Smooth muscle cell of the brain vasculature (primary cell): ENCODE results near the gene ETF1.
A peak's percentile ranks its signal among the peaks of the same experiment; 100 is the strongest.
"Not testable (repeated sequence)": the region's sequence is repeated elsewhere in the genome, so short reads cannot be mapped to it uniquely, and the experiment has no call there.

Source experiments
- DNase-seq: peaks from one replicate; pipeline ENCODE4 v3.0.0-alpha.2; 2012; ENCODE audit warnings: low read depth, low spot score

The ETF1 gene

GRCh38 chr5:138529812-138530211, 13.2 kb downstream of the ETF1 start:
- no peak for DNase-seq

DNA sequence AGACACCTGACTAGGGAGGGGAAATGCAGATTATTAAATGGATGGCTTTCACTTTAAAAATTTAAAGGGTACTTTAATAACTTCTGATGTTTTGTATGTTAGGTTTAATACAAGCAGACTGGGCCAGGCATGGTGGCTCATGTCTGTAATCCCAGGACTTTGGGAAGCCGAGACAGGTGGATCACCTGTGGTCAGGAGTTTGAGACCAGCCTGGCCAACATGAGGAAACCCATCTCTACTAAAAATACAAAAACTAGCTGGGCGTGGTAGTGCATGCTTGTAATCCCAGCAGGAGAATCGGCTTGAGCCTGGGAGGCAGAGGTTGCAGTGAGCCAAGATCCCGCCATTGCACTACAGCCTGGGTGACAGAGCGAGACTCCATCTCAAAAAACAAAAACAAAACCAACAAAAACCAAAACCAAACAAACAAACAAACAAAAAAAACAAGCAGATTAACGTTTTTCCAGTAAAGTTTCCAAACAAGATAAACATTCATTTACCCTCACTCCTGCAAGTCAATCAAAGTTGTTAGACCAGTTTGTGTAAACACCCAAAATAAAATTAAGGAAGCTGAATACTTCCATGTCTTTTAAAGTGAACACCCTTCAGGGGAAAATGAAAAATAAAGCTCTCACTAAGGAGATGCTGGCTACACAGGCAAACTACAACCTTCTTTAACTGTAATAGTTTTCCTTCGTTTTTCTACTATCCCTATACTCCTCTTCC, 14.1 kb downstream of the ETF1 start:
- no peak for DNase-seq

DNA sequence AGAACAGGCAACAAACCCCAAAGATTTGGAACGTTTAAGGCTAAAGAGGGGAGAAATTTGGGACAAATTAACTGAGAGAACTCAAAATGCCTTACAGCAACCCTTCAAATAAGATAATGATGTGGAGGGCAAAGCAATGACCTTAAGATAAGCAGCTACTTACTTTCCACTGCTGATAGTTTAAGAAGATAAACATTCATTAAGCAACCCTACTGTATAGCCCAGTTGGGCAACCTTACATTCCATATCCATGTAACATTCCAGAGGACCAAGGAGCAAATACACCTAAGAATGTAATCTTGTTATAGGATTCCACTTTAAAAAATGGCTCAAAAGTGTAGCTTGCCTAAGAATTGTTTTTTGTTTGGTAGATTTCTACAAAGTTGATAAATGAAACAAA, 14.8 kb downstream of the ETF1 start:
- DNase-seq = no peak

- DNase-seq = no peak
Measured at GRCh38 chr5:138527170-138527569, 15.9 kb downstream of the ETF1 start.

DNA sequence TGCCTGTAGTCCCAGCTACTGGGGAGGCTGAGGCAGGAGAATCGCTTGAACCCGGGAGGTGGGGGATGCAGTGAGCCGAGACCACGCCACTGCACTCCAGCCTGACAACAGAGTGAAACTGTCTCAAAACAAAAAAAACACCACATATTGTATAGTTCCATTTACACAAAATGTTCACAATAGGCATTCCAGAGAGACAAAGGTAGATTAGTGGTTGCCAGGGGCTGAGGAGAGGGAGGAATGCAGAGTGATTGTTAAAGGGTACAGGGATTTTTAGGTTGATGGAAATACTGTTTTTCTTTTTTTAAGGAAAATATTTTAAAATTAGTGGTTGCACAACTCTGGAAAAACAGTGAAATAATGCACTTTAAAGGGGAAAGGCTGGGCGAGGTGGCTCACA, 19.6 kb downstream of the ETF1 start:
- DNase-seq = no peak

- DNase-seq = no peak
Measured at GRCh38 chr5:138520971-138521370, 22.1 kb downstream of the ETF1 start.

DNA sequence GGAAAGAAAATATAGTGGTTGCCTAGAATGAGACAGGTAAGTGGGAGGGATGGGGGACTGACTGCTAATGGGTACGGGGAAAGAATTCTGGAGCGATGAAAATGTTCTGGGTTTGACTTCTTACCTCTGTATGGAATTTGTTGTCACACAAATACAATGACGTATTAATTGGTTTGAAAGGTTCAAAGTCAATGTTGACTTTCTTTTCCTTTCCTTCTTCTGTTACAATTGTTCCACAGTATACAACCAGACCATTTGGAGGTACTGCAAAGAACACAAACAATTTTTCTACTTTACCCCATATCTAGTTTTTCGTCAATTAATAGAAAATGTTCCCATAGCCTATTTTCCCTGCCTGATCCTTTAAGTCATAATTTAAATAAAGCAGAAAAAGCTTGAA, 25.6 kb downstream of the ETF1 start:
- no peak for DNase-seq

- DNase-seq = no peak
Measured at GRCh38 chr5:138515556-138516245, 27.3 kb downstream of the ETF1 start.

DNA sequence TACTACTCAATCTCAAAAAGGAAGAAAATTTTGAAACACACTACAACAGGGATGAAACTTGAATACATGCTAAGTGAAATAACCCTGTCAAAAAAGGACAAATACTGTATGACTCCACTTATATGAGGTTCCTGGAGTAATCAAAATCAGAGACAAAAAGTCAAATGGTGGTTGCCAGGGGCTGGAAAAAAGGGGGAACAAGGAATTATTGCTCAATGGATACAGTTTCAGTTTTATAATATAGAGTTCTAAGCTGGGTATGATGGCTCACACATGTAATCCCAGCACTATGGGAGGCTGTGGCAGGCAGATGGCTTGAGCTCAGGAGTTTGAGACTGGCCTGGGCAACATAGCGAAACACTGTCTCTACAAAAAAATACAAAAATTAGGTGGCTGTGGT, 29.0 kb downstream of the ETF1 start:
- DNase-seq = no peak

DNA sequence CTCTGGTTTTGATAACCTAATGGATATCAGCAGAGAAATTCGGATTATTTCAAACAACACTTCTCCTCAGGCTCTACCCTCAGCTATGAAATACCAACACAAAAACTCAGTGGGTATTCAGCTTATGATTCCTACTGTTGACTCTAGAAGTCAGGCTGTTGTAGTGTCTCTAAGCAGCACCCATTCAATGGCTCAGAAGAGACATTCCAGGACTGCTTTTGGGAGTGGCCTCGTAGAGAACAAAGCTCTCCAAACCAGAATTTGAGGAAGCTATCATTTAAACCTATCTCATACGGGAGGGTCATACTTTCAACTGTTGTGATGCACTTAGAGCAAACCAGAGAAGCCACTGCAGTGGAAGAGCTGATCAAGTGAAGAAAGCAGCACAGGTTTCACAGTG, 34.1 kb downstream of the ETF1 start:
- DNase-seq = no peak

DNA sequence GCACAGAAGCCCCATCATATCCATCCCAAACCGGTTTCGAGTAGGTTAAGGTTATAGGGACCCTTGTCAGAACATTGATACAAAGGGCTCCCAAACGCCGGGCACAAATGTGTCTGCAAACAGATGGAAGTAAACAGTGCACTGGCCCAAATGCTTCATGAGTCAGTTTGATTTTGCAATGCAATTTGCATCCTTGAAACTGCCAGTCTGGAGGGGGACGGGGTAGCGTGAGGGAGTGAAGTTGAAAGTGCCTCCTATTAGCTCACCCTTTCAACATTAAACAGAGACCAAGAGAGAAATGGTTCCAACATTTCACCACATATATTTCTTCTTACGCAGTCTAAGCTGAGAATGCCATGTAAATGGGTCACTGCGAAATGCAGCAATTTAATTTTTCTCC, 35.6 kb downstream of the ETF1 start:
- DNase-seq = not testable (repeated sequence)

GRCh38 chr5:138506370-138507306, 36.4 kb downstream of the ETF1 start:
- no peak for DNase-seq

GRCh38 chr5:138504799-138505198, 38.2 kb downstream of the ETF1 start:
- no peak for DNase-seq

GRCh38 chr5:138503487-138504270, 39.4 kb downstream of the ETF1 start:
- DNase-seq = peak; percentile 24

GRCh38 chr5:138502521-138502920, 40.5 kb downstream of the ETF1 start:
- DNase-seq = no peak

DNA sequence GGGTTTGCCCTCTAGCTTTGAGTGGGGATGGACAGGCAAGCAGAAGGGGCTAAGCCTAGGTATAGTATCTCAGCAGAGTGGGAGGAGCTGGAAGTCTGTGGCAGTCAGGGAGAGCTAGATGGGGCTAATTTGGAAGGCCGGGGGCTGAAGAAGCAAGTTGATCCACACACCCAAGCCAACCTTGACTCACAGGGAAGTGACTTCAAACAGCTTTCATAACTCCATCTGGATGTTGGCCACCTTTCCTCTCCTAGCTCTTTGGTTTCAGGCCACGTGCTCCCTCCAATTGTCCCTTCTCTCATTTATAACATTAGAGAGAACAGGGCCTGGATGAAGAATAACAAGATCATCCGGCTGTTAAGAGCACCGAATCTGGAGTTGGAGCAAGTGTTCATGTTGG, 40.9 kb downstream of the ETF1 start:
- no peak for DNase-seq

- DNase-seq = no peak
Measured at GRCh38 chr5:138498376-138498775, 44.7 kb downstream of the ETF1 start.

GRCh38 chr5:138495351-138495750, 47.7 kb downstream of the ETF1 start:
- DNase-seq = no peak

- no peak for DNase-seq
Measured at GRCh38 chr5:138492560-138493045, 50.4 kb downstream of the ETF1 start.

- peak; percentile 64 for DNase-seq
Measured at GRCh38 chr5:138491669-138492559, 51.1 kb downstream of the ETF1 start.
